Stimulated activated CD4-positive, alpha-beta T cell treated with anti-CD3 and anti-CD28 coated beads, Interleukin-2, amount 100 ng/mL, for 24 hours (primary cell): ENCODE data around the gene SYT6.
"Not testable (repeated sequence)": the region's sequence is repeated elsewhere in the genome, so short reads cannot be mapped to it uniquely, and the experiment has no call there.

ENCODE experiments used
- DNase-seq, 2 donors: peaks; one replicate each; pipeline ENCODE4 v3.0.0-alpha.2; 2020

Gene SYT6

GRCh38 chr1:114063544-114063943 is 90.1 kb downstream of the SYT6 start:
- no peak for DNase-seq

- DNase-seq = no peak
These were observed 91.1 kb downstream of the SYT6 start for GRCh38 chr1:114062477-114063099.

GRCh38 chr1:114061121-114061830 is 92.4 kb downstream of the SYT6 start:
- no peak for DNase-seq

- DNase-seq = not testable (repeated sequence)
These were observed 95.4 kb downstream of the SYT6 start for GRCh38 chr1:114058236-114058635.

- DNase-seq = no peak
These were observed 99.5 kb downstream of the SYT6 start for GRCh38 chr1:114054148-114054547.

GRCh38 chr1:114048232-114048631 is 105.4 kb downstream of the SYT6 start:
- DNase-seq = no peak

- no peak for DNase-seq
These were observed 110.1 kb downstream of the SYT6 start for GRCh38 chr1:114043548-114043947.

GRCh38 chr1:114043054-114043453 is 110.6 kb downstream of the SYT6 start:
- no peak for DNase-seq

- no peak for DNase-seq
These were observed 113.2 kb downstream of the SYT6 start for GRCh38 chr1:114040273-114041015.
